HG02763 (cell line): Measurements from ENCODE around the gene LRRC4B.
"Not testable (repeated sequence)": the region's sequence is repeated elsewhere in the genome, so short reads cannot be mapped to it uniquely, and the experiment has no call there.

Source experiments
- ATAC-seq: cut with Tn5 transposase; IDR thresholded peaks from one replicate; pipeline ENCODE4 v1.9.1; 2021; ENCODE audit warnings: mild to moderate bottlenecking, moderate library complexity; ENCODE audit not compliant: unreplicated experiment

The LRRC4B gene

DNA sequence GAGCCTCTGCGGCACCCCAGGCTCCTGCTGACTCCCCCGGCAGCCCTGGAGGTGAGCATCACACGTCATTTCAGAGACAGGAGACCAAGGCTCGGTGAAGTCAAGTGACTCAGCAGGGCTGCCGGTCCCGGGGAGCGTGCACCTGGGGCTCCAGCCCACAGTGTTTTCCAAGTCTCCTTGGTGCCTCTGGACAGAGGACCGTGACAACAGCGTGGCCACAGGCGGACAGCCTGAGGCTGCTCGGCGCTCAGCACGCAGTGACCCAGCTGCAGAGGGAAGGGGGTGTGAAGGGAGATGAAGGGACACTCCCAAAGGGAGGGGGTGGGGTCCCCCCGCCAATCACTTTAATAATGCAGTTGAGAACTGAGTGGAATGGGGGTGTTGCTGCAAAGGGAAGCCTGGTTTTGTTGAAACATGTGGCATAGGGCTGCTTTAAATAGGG, 37.0 kb downstream of the LRRC4B start:
- no peak for ATAC-seq

DNA sequence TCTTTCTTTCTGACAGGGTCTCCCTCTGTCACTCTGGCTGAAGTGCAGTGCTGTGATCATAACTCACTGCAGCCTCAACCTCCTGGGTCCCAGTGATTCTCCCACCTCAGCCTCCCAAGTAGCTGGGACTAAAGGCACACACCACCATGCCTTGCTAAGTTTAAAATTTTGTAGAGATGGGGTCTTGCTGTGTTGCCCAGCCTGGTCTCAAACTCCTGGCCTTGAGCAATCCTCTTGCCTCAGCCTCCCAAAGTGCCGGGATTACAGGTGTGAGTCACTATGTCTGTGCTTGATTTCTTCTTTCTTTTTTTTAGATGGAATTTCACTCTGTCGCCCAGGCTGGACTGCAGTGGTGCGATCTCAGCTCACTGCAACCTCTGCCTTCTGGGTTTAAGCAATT, 40.2 kb downstream of the LRRC4B start:
- ATAC-seq, result not testable (repeated sequence)

DNA sequence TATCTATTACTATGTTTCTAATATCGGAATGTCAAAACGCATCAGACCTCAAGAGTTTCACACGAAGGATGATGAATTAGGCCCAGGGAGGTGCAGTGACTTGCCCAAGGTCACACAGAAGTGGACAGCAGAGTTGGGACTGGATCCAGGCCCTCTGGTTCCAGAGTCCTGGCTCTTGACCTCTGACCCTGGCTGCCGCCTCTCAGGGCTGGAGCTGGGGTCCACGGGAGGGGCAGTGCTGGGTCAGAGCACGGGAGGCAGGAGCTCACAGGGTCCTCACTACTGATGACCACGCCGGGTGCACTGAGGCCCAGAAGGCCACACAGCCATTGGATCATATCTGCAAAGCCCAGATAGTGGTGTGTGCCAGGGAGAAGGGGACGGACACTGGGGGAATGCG, 45.4 kb downstream of the LRRC4B start:
- no peak for ATAC-seq

DNA sequence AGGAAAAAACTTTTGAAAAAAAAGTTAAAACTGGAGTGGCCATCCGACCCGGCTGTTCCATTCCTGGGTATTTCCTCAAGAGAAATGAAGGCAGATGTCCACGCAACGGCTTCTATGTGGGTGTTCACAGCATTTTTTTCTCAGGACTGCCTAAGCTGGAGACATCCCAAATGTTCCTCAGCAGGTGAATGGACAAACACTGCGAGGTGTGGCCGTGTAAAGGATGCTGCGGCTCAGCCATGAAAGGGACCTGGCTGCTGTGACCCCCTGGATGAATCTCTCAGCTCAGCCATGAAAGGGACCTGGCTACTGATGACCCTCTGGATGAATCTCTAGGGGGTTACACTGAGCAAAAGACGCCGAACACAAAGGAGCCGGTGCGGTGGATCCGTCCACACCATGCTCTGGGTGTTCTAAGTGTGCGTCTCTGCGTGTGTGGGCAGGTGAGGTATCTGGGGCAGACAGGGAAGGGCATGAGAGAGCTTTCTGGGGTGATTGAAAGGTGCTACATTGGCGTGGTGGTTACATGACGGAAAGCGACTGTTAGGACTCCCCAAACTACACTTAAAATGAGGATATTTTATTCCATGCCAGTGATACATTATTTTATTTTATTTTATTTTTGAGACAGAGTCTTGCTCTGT, 47.3 kb downstream of the LRRC4B start:
- ATAC-seq, result no peak

DNA sequence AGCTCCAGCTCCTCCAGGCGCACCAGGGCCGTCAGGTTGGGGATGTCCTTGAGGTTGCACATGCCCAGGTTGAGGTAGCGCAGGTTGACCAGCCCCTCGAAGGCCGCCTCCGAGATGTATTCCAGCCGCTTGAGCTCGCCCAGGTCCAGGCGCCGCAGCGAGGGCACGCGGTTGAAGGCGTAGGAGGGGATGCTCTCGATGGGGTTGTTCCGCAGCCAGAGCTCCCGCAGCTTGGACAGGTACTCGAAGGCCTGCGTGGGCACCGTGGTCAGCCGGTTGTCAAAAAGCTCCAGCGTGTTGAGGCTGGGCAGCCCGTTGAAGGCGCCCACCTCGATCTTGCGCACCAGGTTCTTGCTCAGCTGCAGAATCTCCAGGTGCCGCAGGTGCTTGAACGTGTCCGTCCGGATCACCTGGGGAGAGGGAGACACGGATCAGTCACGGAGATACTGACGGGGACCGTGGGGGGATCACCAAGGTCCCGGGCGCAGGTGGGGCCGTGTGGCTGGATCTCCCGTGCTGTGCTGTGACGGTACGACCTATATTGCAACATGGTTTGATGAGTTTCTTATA, 49.1 kb downstream of the LRRC4B start:
- no peak for ATAC-seq

DNA sequence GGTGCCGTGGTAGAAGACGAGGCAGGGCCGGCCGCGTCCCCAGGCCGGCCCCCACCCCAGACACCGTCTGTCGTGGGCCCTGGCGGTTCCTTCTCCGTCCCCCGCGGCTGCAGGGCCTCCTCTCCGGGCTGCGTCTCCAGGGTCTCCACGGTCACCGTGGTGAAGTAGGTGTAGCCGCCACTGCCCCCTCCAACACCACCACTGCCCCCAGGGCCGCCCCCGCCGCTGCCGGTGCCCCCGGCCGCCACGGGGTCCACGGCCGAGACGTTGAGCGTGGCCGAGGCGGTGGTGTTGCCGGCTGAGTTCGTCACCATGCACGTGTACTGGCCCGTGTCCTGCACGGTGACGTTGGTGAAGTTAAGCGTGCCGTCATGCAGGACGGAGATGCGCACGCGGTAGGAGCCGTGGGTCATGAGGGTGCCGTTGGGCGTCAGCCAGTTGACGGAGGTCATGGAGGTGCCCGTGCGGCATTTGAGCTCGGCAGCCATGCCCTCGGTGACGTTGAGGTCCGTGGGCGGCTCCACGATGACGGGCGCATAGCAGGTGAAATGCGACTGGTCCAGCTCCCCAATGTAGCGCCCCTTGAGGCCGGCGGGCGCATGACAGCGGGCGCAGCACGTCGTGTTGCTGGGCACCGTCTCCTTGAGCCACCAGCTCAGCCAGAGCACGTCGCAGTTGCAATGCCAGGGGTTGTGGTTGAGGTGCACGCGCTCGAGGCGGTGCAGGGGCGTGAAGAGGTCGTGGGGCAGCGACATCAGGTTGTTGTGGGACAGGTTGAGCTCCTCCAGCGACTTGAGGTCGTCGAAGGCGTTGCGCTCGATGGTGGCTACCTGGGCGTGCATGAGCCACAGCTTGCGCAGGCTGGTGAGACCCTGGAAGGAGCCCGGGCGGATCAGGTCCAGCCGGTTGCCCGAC, 49.9 kb downstream of the LRRC4B start:
- no peak for ATAC-seq

DNA sequence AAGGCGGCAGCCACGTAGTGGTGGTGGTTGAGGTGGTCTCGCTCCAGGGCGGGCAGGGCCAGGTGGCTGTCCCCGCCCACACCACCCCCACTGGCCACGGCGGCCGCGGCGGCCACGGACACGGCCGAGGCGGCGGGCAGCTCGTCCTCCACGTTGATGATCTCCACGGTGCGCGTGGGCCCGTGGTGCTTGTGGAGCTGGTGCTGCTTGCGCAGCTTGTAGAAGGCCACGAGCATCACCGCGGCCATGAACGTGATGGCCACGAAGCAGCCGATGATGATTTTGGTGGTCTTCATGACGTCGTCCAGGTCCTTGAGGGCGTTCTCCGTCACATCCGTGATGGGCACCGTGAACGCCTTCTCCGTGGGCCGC, 50.5 kb downstream of the LRRC4B start:
- no peak for ATAC-seq

DNA sequence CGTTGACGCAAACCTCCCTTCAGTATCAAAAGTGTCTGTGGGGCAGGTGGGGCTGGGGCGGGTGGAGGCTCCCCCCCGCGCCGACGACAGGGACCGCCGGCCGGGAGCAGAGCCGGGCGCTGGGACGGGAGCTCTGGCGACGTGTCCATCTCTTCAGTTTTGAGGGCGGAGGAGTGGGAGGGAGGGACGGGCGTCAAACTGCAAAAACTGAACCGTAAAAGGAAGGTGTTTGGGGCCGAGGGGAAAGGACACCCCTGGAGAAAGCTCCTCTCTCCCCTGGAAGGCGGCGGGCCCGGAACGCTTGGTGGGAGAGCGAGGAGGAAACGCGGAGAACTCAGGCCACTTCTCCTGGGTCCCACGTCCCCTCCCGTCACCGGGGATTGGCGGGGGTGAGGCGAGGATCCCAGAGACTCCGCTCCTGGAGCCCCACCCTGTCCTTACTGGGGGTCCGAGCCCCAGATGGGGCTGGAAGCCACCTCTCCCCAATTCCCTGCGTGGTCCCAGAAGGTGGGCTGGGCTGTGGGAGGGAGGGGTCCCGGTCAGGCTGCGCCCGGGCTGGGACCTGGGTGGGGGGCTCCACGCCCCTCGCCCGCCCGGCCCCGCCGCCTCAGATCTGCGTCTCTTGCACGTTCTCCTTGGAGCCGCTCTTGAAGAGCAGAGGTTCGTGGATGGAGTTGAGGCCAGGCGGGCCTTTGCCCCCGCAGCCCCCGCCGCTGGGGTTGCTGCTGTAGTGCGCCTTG, 51.1 kb downstream of the LRRC4B start:
- no peak for ATAC-seq

DNA sequence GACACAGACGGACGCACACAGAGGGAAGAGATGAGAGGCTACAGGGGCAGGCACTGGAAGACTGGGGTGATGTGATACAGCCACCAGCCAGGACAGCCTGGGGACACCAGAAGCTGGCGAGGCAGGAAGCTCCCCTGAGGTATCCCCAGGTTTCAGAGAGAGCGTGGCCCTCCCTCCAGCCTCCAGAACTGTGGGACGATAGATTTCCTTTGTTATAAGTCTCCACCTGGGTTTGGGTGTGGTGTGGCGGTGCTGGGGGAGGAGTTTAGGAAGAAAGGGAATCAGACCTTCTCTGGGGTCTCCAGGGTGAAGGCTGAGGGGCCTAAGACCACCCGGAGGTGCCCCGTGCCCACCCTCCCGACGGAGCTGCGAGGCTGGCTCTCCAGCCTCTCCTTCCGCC, 51.8 kb downstream of the LRRC4B start:
- ATAC-seq, result no peak

DNA sequence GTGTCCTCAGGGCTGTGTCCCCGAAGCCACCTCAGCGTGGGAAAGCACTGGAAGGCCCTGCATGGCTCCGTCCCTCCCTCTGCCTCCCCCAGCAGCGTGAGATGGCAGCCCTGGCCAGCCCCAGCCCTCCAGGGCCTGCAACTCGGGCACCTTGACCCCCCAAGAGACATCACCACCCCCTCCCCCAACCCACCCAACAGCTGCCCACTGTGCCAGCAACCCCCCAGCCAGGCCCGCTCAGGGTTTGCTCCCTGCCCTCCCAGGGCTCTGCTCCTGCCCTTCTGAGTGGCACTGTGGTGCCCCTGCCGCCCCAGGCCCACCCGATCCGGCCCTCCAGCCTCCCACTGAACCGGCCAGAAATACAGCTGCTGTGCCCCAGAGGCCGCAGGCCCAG, 53.1 kb downstream of the LRRC4B start:
- no peak for ATAC-seq

DNA sequence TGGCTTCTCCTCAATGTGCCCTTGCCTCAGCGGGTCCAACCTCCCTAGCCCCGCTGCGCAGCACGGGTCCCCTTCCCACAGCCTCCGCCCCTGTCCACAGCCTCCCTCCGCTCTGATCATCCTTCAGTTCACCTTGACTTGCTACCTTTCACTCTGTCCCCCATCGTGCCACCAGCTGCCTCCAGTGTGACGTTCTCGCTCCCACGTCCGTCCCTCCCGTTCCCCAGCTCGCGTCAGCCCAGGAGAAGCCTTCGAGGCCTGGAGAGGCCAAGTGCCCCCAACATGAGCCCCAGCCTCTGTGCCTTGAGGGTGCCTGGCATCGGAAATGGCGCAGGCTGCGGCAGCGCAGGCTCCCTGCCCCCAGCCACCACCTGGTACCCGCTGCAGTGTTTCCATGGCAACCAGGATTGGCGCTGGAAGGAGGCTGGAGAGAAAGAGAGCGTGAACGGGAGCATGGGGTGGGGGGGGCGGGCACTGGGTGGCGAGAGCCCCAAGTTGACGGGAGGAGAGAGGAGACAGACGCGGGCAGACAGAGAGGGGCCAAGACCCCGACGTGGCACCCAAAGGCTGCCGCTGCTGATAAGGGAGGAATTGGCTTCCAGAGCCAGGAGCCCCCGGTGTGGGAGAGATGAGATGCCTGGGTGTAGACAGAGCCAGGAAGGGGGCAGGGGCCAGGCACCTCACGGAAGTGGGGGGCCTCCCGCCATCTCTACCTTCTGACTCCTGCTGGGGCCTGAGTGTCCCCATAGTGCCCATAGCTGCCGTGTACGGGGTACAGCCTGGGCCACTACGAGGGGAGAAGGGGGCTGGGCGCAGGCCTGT, 53.7 kb downstream of the LRRC4B start:
- ATAC-seq, result no peak

DNA sequence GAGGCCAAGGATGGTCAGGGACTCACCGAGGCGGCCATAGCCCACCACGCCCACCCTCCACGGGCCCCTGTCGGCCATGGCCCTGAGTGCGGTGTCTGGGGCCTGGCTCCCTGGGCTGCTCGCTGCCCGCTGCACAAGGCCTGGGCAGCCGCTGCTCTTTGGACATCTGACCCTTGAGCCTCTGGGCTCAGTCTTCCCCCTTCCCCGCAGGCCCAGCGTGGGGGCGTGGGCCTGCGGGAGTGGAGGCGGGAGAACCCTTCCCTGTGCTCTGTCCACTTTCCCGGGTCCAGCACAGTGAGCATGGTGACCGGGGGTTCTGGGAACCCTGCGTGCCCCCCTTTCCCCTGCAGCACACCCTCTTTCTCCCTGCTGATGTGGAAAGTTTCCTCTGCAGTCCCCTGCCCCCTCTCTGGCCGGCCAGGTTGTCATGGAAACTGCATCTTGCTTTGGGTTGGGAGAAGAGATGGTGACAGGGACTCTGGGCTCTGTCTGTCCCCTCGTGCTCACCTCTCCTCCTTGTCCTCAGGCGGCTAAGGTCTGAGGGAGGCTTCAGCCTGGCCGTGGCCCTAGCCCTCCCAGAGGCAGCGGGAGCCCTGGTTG, 54.4 kb downstream of the LRRC4B start, which contains the start of gene ASPDH:
ASPDH (minus strand) TSS at position 168 of the 600 bp plus-strand sequence; CDS start at position 78, 90 bp downstream.
- no peak for ATAC-seq

DNA sequence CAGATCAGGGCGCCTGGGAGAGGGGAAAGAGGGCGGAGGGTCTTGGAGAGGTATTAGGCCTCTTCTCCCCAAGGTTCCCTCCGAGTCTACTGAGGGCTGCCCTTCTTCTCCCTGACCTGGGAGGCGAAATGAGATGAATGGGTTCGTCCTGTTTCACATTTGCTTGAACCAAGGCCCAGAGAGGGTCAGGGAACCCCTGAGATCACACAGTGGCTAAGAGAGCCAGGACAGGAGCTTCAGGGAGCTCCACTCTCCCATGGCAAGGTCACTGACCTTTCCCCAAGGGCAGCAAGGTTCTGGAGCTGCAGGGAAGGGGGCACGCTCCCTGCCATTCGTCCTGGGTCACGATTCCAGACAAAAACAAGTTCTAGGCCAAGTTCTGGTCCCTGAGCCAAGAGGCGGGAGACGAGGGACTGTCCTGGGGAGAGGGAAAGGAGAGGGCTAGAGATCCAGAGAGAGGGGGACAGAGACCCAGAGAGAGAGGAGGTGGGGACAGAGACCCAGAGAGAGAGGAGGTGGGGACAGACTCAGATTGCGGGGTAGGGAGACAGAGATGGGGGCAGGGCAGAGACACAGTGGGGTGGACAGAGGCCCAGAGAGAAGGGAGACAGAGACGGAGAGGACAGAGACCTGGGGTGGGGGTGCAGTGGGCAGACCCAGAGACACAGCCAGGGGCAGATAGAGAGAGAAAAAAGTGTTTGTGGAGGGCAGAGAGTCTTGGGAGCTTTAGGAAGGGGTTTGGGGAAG, 55.1 kb downstream of the LRRC4B start:
- ATAC-seq, result no peak

DNA sequence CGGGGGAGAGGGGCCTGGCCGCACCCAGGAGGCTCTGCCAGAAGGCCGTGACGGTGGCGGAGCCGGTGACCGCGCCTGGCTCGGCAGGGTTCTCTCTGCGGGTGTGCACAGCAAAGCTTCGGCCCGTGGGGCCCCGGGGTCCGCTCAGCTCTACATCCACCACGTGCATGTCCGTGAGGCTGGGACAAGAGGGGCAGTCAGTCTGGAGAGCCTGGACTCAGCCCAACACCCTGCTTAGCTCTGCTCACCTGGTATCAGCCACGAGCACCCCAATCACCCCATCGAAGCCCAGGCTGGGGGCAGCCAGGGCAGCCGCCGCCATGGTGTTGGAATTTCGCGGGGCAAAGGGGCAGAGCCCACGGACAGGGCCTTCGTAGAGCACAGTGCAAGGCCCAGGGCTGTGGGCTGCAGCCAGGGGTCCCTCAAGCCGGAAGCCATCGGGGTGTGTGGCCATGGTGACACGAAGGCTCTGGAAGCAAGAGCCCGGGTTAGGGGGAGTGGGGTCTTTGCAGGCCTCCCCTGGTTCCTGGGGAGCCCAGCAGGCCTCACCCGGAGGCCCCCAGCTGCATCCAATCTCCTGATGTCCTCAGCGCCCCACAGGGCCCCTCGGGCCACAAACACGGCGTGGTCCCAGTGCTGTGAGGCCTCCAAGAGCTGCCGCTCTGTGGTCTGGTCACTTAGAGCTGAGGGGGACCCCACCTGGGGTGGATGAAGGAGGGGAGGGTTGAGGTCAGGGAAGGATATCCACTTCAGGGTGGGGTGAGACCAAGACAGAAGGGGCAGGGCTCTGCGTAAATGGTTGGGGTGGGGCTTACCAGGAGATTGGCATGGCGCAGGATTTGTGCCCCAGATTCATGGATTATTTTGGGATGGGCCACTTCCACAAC, 55.9 kb downstream of the LRRC4B start:
- ATAC-seq, result no peak

DNA sequence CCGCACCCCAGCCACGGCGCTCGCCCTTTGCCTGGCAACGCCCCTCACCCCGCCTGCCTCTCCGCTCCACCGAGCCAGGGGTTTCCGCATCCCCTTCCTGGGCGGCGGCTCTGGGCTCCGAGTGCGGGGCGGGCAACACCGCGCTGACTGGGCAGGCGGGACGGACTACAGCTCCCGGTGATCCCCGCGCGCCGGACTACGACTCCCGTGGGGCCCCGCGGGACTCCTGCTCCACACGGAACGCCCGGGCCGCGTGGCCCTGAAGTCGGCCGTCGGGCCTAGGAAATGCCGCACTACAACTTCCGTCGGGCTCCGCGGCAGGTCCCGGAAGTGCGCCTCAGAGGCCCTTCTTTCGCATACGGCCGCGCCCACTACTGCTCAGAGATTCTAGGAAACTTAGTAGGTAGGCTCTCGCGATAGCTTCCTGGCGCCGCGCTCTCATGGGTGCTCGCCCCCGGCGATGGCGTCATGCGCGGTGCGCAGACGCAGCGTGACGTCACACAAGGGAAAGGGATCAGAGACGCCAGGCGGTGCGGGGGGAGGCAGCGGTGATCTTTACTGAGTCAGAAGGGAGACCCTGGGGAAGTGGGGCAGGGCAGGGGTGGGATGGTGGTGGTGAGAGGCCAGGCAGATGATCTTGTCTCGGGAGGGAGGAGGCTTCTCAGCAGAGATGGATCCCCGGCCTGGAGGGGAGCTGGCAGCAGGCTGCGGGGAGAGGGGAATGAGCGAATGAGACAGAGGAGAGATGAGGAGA, 57.0 kb downstream of the LRRC4B start, which contains the start of gene JOSD2:
JOSD2 (minus strand) TSS at position 123 of the 754 bp plus-strand sequence. CDS start 760 bp downstream, outside the sequence.
- ATAC-seq, result peak; percentile 89

DNA sequence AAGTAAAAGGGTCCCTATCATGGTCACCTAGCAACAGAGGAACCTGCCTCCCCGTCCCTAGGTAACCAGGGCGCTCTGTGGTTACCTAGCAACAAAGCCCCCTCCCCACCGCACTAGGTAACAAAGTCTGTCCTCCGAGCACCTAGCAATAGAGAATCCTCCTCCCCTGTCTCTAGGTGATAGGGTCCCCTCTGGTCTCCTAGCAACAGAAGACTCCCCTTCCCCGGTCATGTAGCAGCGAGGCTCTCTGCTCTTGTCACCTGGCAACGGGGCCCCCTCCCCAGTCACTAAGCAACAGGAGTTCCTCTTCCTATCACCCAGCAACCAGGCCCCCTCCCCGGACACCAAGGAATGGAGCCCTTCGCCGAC, 57.6 kb downstream of the LRRC4B start:
- no peak for ATAC-seq

DNA sequence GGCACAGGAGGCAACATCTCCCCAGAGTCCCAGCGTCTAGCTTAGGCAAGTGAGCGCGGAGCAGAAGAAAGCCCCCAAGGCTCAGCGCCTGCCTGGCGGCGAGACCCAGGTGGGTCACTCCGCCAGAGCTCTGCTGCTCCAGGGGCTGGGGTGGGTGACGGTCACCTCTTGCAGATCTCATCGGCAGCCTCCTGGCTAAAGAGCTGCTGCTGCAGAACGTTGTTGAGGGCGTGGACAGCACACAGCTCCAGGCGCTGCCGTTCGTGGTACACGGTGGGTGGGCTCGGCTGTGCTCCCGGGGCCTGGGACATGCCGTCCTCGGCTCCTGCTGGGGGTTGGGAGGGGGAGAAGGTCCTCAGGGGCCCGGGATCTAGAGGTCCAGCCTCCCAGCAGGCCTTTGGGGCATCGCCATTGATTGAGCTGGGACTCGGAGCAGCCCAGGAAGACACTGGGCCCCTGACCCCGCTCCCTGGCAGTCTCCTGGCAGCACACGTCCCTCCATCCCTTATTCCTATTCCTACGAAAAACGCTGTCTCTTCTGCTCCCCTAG, 58.0 kb downstream of the LRRC4B start:
- no peak for ATAC-seq
